NOMO-1 (cell line): Measurements from ENCODE around the gene CELA3B.
"Not testable (repeated sequence)": the region's sequence is repeated elsewhere in the genome, so short reads cannot be mapped to it uniquely, and the experiment has no call there.

Experiments used
- DNase-seq, 2 experiments: peaks; one replicate each; lab custom pipeline; 2025; ENCODE audit not compliant: unreplicated experiment in 2 of 2; lab: John Stamatoyannopoulos, UW

Gene CELA3B

GRCh38 chr1:22005261-22006149 lies 28.7 kb downstream of the CELA3B start:
- DNase-seq, result not testable (repeated sequence)

- not testable (repeated sequence) for DNase-seq
Observed at GRCh38 chr1:22006736-22007135, 29.9 kb downstream of the CELA3B start.

GRCh38 chr1:22007262-22007661 lies 30.4 kb downstream of the CELA3B start:
- not testable (repeated sequence) for DNase-seq

DNA sequence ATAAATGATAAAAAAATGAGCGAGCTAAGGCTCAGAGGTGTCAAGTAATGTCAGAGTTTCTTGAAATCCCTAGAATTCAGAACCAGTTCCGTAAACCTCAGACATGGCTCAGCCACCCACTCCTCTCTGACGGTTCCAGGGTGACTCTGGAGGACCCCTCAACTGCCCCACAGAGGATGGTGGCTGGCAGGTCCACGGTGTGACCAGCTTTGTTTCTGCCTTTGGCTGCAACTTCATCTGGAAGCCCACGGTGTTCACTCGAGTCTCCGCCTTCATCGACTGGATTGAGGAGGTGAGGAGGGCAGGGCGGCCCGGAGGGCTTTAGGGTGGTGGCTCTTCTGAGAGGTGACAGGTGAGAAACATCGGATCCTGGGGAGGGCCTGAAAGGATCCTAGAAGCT lies 32.7 kb downstream of the CELA3B start:
- DNase-seq, result not testable (repeated sequence)

DNA sequence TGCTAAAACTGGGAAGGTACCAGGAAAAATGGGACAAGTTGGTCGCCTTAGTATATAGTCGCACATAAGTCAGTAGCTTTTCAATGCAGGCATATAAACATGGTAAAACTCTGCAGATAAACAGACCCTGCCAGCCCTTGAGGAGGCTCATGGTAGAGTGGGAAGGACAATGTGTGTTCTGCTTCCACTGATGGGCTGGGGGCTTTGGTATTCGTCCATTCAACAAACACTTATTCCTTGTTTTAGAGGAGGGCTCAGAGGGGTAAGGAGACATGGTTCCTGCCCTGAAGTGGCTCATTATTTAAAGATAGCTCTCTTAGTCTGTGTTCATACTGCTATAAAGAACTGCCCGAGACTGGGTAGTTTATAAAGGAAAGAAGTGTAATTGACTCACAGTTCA lies 35.9 kb downstream of the CELA3B start:
- DNase-seq, result not testable (repeated sequence)

- not testable (repeated sequence) for DNase-seq
Observed at GRCh38 chr1:22014575-22015206, 37.9 kb downstream of the CELA3B start.

DNA sequence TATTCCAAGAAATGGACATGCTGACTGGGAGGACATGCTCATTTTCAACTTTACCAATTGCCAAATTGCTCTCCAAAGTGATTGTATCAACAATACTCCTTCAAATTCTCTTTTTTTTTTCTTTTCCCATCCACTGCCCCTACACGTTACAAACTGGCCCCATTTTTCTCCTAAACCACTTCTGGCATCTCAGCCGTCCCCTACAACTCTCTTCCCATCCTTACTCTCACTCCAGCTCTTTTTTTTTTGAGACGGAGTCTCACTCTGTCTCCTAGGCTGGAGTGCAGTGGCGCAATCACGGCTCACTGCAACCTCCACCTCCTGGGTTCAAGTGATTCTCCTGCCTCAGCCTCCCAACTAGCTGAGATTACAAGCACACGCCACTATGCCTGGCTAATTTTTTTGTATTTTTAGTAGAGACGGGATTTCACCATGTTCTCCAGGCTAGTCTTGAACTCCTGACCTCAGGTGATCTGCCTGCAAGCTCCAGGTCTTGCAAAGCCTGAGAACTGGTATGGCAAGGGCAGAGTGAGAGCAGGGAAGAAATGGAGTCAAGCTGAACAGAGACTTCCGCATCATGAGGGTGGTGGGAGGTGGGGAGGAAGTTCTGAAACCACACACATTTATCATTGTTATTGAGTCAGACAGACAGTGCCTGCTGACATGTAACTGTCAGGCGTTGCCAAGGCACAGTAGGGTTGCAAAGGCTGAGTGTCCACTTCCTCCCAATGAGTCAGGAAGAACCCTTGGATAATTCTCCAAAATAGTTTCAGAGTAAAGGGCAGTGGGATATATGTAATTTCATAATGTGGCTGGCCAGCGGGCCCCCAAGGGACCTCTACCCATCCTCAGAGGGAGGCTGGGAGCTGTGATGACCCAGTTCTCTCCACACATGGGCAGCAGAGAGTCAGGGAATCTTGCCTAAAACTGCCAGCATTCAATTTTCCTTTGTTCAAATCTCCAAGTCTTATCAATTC lies 42.0 kb downstream of the CELA3B start:
- peak; percentile 97 for DNase-seq

GRCh38 chr1:22021061-22021460 lies 44.2 kb downstream of the CELA3B start:
- DNase-seq, result no peak

GRCh38 chr1:22024485-22025367 lies 47.9 kb downstream of the CELA3B start:
- peak; percentile 87 to 94 for DNase-seq

- DNase-seq, result peak; percentile 94 to 97
Observed at GRCh38 chr1:22025368-22026155, 48.7 kb downstream of the CELA3B start.

DNA sequence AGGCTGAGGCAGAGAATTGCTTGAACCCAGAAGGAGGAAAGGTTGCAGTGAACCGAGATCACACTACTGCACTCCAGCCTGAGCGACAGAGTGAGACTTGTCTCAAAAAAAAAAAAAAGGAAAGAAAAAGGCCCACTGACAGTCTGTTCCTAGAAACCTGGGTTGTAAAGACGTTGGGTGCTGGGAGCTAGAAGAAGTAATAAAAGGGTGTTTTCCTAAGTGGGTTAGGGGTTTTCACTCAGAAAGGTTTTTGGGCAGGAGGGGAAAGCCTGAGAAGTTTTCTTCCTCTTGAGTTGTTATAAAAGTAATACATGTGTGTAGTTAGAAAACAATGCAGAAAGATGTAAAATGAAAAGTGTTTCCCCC lies 50.1 kb downstream of the CELA3B start:
- no peak for DNase-seq

DNA sequence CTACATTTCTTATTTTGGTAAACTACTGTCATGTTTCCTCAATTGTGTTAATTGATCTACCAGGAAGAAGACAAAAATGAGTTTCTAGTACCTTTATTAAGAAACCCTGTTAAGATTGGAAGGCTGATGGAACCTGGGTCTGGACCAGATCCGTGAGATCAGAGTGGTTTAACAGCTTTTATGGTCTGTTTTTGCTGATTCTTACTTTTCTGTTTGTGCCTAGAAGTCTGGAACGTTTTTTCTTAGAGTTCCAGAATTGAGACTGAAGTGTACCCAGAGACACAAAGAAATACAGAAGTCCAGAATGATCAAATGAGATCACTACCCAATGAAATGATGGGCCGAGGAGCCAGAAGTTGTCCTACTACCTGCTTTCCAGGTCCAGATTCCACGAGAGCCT lies 53.2 kb downstream of the CELA3B start:
- DNase-seq, result no peak

DNA sequence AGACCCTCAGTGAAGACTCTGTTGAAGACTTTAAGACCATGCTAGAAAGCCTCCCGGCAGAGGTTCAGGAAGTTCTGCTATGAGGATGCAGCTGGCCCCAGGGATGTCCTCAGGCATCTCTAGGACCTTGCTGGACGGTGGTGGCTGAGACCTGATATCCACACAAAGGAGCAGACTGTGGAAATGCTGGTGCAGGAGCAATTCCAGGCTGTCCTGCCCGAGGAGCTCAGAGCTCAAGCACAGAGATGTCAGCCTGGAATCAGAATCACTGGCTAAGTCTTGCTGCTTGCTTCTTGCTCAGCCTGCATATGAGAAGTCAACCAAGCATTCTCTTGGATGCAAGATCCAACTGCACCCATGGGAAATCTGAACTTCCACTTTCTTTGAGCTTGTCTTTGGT lies 53.7 kb downstream of the CELA3B start:
- no peak for DNase-seq

DNA sequence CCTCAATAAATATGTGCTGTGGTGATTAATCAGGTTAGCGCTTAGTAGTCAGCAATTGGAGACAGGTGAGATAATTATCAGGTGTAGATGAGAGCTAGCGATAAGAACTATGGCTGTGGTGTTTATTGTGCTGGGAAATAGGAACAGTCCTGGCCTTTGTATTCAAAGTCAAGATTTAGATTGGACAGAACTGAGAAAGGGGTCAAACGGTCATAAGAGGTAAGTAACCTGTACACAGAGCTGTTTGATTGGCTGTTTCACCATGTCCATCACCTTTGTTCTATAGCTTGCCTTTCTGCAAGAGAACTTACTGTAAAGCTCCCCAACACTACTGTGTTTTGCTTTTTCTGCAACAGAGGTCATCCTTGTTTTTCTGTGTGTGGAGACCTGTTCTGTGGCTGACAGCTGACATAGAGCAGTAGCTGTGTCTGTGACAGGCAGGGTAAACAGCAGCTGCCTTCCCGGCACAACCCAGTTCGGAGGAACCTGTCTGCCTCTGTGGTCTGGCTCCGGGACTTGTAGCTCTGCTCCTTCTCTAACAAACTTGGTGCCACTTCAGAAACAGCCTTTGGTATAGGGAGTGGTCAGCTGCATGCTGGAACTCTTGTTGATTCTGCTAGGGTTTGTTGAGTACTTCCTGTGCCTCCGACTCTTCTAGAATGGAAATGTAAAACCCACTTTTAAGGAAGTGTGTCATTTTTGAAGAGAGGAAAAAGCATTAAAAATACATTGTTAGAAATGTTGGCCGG lies 54.6 kb downstream of the CELA3B start:
- DNase-seq, result peak in 1 of 2 experiments; percentile 52

DNA sequence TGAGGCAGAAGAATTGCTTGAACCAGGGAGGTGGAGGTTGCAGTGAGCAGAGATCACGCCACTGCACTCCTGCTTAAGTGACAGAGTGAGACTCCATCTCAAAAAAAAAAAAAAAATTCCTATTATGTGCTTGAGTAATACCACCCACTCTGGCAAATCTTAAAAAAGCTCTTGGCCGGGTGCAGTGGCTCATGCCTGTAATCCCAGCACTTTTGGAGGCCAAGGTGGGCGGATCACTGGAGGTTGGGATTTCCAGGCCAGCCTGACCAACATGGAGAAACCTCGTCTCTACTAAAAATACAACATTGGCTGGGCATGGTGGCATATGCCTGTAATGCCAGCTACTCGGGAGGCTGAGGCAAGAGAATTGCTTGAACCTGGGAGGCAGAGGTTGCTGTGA lies 58.0 kb downstream of the CELA3B start:
- DNase-seq, result not testable (repeated sequence)

DNA sequence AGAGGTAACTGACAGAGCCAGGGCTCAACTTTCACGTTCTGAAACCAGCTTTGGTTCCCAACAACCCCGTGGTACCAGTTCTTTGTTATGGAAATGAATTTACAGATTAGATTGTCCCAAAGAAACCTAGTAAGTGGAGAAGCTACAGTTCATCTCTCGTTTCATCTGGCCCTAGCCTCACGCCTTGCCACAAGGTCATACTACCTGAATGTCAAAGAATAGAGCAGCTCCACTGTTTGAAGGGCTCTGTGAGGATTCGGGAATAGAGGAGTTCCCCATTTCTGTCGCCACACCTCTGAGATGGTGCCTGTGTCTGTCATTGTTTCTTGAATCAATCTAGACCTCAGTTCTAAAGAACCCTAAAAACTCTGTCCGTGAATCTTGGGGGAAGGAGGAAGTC lies 60.7 kb downstream of the CELA3B start:
- peak in 1 of 2 experiments; percentile 16 for DNase-seq

DNA sequence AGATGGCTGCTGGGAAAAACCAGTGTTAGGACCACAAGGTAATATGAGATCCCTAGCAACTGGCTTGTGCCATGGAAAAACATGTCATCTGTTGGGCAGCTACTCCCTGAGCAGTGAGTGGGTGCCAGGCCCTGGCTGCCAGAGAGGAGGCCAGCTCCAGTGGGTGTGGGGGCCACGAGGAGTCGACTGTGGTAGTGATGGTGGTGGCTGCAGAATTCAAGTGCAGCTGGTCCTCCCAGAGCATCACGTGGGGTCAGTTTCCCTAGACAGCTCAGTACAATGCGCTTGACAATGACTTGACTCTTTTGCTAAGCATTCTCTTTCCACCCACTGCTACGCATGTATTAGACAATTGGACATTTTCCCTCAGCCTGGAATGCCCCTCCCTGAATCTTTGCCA lies 61.2 kb downstream of the CELA3B start:
- DNase-seq, result no peak
